Measurements from ENCODE around the gene OR51E1.
A peak's percentile ranks its signal among the peaks of the same experiment; 100 is the strongest.

Gene OR51E1

GRCh38 chr11:4643682-4644081 is at the start of gene OR51E1:
Gene OR51E1 (plus strand): TSS chr11:4643982. CDS start chr11:4652527, 8,545 bp downstream.
- DNase-seq (ENCODE audit: insufficient read length, low spot score), result no peak
- FAIRE-seq, result no peak
- TF ChIP-seq POLR2A (IDR thresholded peaks at IDR 0.05; ENCODE audit: low read depth, low read length), result no peak

- FAIRE-seq (no peak), DNase-seq (ENCODE audit: insufficient read length, low spot score) (no peak)
- TF ChIP-seq POLR2A (IDR thresholded peaks at IDR 0.05; ENCODE audit: low read depth, low read length), result no peak
Observed at GRCh38 chr11:4605057-4605456, 38.7 kb upstream of the OR51E1 start.

GRCh38 chr11:4606231-4607015 is 37.4 kb upstream of the OR51E1 start:
- TF ChIP-seq POLR2A (IDR thresholded peaks at IDR 0.05; ENCODE audit: low read depth, low read length), result no peak
- DNase-seq (ENCODE audit: insufficient read length, low spot score) (no peak), FAIRE-seq (no peak)

- no peak for DNase-seq (ENCODE audit: insufficient read length, low spot score)
- no peak for FAIRE-seq
- no peak for TF ChIP-seq POLR2A (IDR thresholded peaks at IDR 0.05; ENCODE audit: low read depth, low read length)
Observed at GRCh38 chr11:4607096-4607495, 36.7 kb upstream of the OR51E1 start.

- FAIRE-seq (peak; percentile 95), DNase-seq (ENCODE audit: insufficient read length, low spot score) (peak; percentile 97)
- peak; percentile 78 for TF ChIP-seq POLR2A (IDR thresholded peaks at IDR 0.05; ENCODE audit: low read depth, low read length)
Observed at GRCh38 chr11:4607781-4608666, 35.8 kb upstream of the OR51E1 start, which contains the start of gene TRIM68. Gene TRIM68 (minus strand): TSS chr11:4608231. CDS start chr11:4605504, 2,727 bp downstream.

- FAIRE-seq, result no peak
- TF ChIP-seq POLR2A (IDR thresholded peaks at IDR 0.05; ENCODE audit: low read depth, low read length), result no peak
- no peak for DNase-seq (ENCODE audit: insufficient read length, low spot score)
Observed at GRCh38 chr11:4610258-4610935, 33.4 kb upstream of the OR51E1 start.

GRCh38 chr11:4611986-4612385 is 31.8 kb upstream of the OR51E1 start:
- DNase-seq (ENCODE audit: insufficient read length, low spot score), result no peak
- FAIRE-seq, result no peak
- no peak for TF ChIP-seq POLR2A (IDR thresholded peaks at IDR 0.05; ENCODE audit: low read depth, low read length)

GRCh38 chr11:4615856-4616444 is 27.8 kb upstream of the OR51E1 start:
- no peak for FAIRE-seq
- no peak for TF ChIP-seq POLR2A (IDR thresholded peaks at IDR 0.05; ENCODE audit: low read depth, low read length)

GRCh38 chr11:4619514-4619913 is 24.3 kb upstream of the OR51E1 start:
- TF ChIP-seq POLR2A (IDR thresholded peaks at IDR 0.05; ENCODE audit: low read depth, low read length), result no peak
- FAIRE-seq (no peak), DNase-seq (ENCODE audit: insufficient read length, low spot score) (no peak)

More at GRCh38 chr11:4615856-4616444, 27.8 kb upstream of the OR51E1 start:
- DNase-seq (ENCODE audit: insufficient read length, low spot score), result no peak

GRCh38 chr11:4626207-4627099 is 17.3 kb upstream of the OR51E1 start:
- no peak for DNase-seq (ENCODE audit: insufficient read length, low spot score)

GRCh38 chr11:4636136-4636535 is 7.6 kb upstream of the OR51E1 start:
- TF ChIP-seq POLR2A (IDR thresholded peaks at IDR 0.05; ENCODE audit: low read depth, low read length), result no peak
- DNase-seq (ENCODE audit: insufficient read length, low spot score) (no peak), FAIRE-seq (no peak)

More at GRCh38 chr11:4626207-4627099, 17.3 kb upstream of the OR51E1 start:
- TF ChIP-seq POLR2A (IDR thresholded peaks at IDR 0.05; ENCODE audit: low read depth, low read length), result no peak
- peak; percentile 89 for FAIRE-seq

- peak; percentile 62 for DNase-seq (ENCODE audit: insufficient read length, low spot score)
- FAIRE-seq, result peak; percentile 53
- no peak for TF ChIP-seq POLR2A (IDR thresholded peaks at IDR 0.05; ENCODE audit: low read depth, low read length)
Observed at GRCh38 chr11:4636962-4637661, 6.7 kb upstream of the OR51E1 start, which contains the start of gene OR51D1. Gene OR51D1 (plus strand): TSS chr11:4637477. CDS start chr11:4639791, 2,314 bp downstream.
